GM12878 (cell line): ENCODE results near the gene YIPF6.

Experiments
- ASH2L ChIP-seq: fragments of 300-600, 200-600 bp; sonication (generic); IDR thresholded peaks from 2 replicates; pipeline ENCODE4 v1.6.1; 2017; ENCODE audit warnings: low read depth, mild to moderate bottlenecking, borderline replicate concordance
- DPF2 ChIP-seq: fragments of 450-650 bp; IDR thresholded peaks from 2 replicates; pipeline ENCODE4 v1.6.1; 2017; ENCODE audit warnings: mild to moderate bottlenecking
- POLR2A ChIP-seq: IDR thresholded peaks from 2 replicates; pipeline ENCODE4 v1.6.1; 2011; ENCODE audit warnings: low read depth, mild to moderate bottlenecking, low read length
- ZNF384 ChIP-seq: IDR thresholded peaks from 2 replicates; pipeline ENCODE4 v1.6.1; 2012; ENCODE audit warnings: low read depth, mild to moderate bottlenecking, low read length, improper control_type of control experiment, borderline replicate concordance
- TF ChIP-seq, protein P1 (sequence below), 3 experiments: IDR thresholded peaks in 2 of 3; conservative IDR thresholded peaks in 1 of 3; 2 replicates each; pipeline ENCODE4 v1.5.1; 2011; ENCODE audit warnings: low read depth in 3 of 3, low read length in 3 of 3, mild to moderate bottlenecking in 3 of 3, control low read depth in 2 of 3, moderate library complexity in 2 of 3, inconsistent platforms in 1 of 3, mixed read lengths in 1 of 3; ENCODE audit not compliant: control insufficient read depth in 2 of 3, insufficient read depth in 1 of 3; ENCODE audit errors: extremely low read depth in 1 of 3
- TF ChIP-seq, protein P2 (sequence below): IDR thresholded peaks from 2 replicates; pipeline ENCODE4 v1.6.1; 2012; ENCODE audit warnings: low read depth, low read length, improper control_type of control experiment
- TF ChIP-seq, protein P3 (sequence below): IDR thresholded peaks from 2 replicates; pipeline ENCODE4 v1.6.1; 2012; ENCODE audit warnings: low read depth, low read length, improper control_type of control experiment

DNA sequence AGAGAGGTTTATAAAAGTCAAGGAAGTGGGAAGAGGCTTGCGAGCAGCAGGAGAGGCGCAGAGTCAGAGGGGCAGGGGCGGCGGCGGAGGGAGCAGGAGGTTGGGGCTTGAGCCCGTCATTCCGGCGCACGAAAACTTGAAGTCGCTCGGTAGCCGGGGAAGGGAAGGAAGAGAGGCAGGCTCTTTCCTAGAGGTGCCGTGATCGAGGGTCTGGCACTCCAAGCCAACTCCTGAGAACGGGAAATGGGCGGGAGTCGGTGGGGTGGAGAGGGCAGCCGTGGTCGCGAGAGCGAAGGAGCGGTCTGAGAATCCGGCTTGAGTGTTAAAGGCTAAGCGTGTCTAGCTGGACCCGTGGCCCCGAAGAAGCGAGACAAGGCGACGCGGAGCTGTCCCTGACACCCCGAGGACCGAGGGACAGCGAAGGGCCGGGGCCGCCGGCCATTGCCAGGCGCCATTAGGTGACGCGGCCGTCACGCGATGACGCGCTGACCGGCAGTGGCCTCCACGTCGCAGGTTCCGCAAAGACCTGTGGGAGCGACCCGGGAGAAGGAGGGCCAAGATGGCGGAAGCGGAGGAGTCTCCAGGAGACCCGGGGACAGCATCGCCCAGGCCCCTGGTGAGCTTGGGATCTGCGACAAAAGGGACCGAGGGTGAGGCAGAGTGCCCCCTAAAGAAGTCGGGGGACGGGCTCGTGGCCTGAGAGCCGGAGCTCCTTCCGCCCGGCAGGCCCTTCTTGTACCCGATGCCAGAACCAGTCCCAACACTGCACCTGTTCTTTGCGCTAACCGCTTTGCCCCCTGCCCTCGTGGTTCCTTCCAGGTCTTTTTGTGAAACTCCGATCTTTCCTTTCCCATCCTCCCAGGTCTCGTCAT, at the start of gene YIPF6:
- TF ChIP-seq, protein P1, sequence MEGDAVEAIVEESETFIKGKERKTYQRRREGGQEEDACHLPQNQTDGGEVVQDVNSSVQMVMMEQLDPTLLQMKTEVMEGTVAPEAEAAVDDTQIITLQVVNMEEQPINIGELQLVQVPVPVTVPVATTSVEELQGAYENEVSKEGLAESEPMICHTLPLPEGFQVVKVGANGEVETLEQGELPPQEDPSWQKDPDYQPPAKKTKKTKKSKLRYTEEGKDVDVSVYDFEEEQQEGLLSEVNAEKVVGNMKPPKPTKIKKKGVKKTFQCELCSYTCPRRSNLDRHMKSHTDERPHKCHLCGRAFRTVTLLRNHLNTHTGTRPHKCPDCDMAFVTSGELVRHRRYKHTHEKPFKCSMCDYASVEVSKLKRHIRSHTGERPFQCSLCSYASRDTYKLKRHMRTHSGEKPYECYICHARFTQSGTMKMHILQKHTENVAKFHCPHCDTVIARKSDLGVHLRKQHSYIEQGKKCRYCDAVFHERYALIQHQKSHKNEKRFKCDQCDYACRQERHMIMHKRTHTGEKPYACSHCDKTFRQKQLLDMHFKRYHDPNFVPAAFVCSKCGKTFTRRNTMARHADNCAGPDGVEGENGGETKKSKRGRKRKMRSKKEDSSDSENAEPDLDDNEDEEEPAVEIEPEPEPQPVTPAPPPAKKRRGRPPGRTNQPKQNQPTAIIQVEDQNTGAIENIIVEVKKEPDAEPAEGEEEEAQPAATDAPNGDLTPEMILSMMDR (IDR thresholded peaks at IDR 0.05 in 2 of 3, conservative IDR thresholded peaks at IDR 0.05 in 1 of 3; ENCODE audit: control insufficient read depth in 2 of 3, extremely low read depth in 1 of 3, insufficient read depth in 1 of 3, low read depth in 3 of 3, low read length in 3 of 3) = no peak
- TF ChIP-seq ZNF384 = no peak
- TF ChIP-seq POLR2A = peak; percentile 97
- TF ChIP-seq DPF2 = peak; percentile 19; the same call in 1 of the 2 replicates
- no peak for TF ChIP-seq ASH2L
- TF ChIP-seq, protein P2, sequence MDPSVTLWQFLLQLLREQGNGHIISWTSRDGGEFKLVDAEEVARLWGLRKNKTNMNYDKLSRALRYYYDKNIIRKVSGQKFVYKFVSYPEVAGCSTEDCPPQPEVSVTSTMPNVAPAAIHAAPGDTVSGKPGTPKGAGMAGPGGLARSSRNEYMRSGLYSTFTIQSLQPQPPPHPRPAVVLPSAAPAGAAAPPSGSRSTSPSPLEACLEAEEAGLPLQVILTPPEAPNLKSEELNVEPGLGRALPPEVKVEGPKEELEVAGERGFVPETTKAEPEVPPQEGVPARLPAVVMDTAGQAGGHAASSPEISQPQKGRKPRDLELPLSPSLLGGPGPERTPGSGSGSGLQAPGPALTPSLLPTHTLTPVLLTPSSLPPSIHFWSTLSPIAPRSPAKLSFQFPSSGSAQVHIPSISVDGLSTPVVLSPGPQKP = no peak
- TF ChIP-seq, protein P3, sequence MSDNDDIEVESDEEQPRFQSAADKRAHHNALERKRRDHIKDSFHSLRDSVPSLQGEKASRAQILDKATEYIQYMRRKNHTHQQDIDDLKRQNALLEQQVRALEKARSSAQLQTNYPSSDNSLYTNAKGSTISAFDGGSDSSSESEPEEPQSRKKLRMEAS = no peak
